GM21381 (cell line): Measurements from ENCODE around the gene DAZAP1.
A peak's percentile ranks its signal among the peaks of the same experiment; 100 is the strongest.
"Not testable (repeated sequence)": the region's sequence is repeated elsewhere in the genome, so short reads cannot be mapped to it uniquely, and the experiment has no call there.

Experiments used
- ATAC-seq: cut with Tn5 transposase; IDR thresholded peaks from one replicate; pipeline ENCODE4 v1.9.1; 2021; ENCODE audit warnings: mild to moderate bottlenecking, moderate library complexity; ENCODE audit not compliant: unreplicated experiment

DAZAP1 gene

DNA sequence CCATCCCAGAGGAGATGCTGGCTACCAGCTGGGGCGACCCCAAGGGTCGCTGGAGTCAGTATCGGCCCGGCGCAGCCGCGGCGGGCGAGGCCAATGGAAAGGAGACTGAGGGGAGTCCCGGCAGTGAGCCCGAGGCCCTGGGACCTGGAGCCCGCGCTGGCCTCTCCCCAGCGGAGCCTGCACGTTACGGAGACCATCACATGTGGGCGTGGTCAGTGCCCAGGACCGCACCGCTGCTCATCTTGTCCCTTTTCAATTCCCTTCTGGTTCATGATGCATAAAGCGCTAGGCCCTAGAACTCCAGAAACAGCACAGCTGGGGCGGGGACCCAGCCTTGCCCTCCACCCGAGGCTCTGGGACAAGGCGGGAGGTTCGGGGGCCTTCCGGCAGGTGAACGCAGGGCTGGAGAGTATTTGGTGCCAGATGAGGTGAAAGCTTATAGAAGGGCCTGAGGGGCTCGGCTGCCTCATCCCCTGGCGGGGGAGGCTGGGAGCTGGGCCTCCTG is 63.7 kb downstream of the DAZAP1 start:
- ATAC-seq: no peak

DNA sequence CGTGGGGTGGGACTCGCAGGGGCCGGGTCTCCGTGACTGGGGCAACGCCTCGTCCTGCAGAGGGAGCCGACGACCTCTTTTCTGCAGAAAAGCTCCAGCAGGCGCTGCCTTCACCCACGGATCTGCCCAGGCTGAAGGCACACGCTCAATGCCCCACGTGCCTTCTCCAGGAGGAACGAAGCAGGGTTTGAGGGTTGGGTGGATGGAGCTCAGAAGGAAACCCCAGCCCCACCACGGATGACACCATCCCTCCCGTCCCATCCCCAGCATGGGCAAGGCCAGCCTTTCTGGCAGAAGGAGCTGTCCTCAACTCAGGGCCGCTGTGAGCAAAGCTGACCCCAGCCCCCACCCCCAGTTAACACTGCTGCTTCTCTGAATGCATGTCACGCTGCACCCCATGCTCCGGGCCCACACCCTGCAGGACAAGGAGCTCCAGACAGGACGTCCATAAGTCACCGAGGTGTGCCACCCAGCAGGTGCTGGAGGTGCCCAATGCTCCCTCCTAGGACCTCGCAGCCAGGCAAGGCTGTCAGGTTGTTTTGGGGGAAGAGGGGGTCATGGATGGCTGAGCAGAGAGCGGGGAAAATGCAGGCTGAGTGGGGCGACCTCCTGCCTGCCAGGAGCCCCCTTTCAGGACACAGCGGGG is 64.3 kb downstream of the DAZAP1 start:
- no peak for ATAC-seq

DNA sequence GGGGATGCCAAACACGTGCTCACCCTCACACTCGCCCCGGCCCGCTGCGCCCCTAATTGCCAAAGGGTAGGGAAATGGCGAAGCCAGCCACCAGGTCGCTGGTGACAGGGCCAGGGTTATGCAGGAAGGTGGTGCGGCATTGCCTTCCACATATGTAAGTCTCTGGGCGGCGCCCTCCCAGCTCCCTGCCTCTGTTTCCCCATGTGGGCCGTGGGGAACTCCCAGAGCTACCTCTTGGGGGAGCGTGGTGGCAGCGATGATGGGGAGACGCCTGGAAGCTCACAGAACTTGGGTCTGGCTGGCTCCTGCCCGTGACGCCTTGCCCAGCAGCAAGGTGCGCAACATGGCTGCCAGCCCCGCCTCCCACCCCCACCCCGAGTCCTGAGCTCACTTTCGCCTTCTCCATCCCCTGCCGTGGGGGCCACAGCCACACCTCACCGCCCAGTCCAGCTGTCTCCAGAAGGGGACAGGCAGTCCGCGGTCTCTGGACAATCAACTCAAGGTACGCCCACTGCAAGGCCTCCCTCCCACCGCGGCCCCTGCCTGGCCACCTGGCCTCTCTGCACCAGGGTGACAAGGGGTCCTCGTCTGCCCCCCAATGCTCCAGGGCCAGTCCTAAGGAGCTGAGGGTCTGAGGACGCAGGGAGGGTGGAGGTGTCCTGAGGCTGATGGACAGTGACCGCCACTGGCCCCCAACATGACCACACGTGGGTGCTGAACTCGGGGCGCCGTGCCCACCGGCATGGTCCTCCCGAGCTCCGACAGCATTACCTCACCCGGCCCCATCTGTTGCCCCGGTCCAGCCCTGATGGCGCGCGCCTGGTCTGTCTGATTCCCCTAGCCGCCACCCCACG is 65.1 kb downstream of the DAZAP1 start:
- ATAC-seq: no peak

DNA sequence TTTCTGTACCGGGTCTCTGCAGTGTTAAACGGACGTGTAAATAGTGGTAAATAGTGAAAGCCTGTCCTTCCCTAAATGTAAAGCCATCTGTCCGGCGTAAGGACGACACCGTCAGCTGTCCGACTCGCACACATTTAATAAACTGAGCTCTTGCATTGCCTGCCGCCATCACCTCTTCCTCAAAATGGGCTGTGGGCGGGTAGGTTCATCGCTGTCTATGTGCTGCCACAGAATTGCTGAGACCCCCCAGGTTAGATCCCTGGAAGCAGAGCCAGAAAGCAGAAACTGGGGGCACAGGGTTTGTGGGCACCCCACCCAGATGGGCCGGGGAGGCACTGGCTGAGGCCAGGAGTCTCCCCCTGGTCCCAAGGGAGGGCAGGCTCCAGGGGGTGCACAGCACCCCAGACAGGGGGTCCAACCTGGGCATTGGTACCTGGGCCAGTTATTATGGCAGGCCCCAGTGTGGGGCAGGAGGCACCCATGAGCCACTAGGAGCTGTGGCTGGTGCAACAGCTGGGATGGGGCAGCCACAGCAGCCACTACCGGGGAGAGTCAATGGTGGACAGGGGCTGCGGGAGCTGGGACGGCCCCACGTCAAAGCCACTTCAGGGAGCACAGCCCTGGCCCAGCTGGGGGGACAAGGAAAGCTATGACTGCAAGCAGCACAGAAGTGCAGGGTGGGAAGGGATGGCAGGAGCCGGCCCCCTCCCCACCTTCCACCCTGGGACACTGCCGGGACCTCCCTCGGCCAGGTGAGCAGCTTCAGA is 65.9 kb downstream of the DAZAP1 start:
- ATAC-seq: no peak

DNA sequence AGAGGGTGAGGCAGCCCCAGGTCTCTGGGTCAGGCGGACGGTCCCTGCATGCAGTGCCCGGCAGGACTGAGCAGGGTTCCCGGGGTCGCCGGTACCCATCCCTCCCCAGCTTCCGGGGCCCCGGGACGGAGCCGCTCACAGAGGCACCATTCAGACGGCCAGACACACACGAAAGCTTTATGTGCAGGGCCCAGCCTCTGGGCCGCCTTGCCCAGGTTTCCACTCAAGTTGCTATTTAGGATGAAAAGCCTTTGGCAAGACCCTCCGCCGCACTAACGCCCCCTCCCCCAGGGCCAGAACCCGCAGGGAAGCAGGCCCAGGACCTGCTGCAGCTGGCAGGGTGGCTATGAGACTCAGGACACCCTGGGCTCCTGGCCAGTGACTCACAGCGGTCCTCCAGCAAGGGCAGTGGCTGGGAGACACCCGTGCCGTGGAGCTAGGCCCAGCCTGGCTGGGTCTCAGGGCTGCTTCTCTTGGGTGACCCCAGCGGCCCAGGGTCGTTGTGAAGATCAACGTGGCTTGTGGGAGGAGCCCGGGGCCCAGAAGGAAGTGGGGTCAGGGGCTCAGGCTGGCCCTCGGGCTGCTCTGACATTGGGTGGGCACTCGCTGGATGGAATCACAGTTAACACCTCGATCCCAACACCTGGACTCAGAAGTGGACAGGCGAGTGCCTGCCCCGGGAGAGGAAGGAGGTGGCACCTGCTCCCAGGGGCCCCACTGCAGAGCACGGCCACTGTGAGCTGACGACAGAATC is 66.8 kb downstream of the DAZAP1 start:
- ATAC-seq: no peak

DNA sequence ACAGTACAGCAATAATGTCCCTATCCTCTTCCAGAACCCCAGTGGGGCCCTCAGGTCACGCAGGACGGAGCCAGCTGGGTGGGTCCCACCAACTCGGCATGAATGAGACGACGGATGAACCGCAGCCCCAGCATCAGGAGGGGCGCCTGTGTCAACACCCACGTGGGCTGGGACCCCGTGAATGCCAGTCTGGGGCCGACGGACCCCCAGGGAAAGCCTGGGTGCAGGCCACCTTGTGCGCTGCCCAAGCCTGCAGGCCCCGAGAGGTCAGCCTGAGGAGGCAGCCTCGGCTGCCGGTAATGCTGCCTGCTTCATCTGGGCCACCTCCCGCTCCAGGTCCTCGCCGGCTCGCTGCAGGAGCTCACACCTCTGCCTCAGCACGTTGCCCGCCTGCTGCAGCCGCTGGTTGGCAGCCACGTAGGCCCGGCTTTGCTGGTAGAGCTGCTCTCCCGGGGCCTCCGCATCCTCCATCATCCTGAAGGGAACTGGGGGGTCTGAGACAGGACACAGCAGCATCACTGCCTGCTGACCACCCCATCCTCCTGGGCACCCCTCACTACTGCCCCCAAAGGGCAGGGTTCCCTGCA is 67.5 kb downstream of the DAZAP1 start:
- no peak for ATAC-seq

DNA sequence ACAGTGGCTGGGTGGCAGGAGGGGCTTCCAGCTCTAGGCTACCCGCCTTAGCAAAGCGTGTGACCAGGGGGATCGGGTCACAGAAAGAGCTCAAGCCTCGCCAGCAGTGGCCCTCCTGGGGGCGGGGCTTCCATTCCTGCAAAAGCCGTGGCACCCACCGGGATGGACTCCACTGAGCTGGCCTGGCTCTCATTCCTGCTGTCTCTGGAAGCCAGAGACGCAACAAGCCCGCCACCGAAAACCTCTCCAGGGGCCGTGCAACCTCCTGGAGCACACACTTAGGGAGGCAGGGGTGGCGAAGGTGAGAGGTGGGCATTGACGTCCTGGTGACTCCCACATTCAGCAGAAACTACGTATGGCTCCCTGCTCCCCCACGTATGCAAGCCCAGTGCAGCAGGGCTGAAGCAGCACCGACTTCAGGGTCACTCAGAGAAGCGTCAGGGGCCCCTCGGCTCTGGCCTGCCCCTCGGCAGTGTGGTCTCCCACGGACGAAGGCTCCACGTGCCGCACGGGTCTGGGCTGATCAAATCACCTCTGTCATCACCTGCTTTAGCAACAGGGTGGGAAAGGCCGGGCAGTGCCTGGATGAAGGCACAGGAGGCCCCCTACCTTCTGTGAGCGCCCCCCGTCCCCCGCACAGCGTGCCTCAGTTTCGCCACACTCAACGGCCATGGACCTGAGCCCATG is 68.5 kb downstream of the DAZAP1 start:
- no peak for ATAC-seq

DNA sequence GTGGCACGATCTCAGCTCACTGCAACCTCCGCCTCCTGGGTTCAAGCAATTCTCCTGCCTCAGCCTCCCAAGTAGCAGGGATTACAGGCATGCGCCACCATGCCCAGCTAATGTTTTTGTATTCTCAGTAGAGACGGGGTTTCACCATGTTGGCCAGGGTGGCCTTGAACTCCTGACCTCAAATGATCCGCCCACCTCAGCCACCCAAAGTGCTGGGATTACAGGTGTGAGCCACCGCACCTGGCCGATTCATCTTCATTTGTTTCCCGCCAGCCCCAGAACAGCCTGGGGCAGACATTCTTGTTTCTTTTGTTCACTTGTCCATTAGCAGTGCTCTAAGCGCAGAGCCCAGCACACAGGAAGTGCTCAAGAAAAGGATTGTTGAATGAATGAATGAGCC is 69.7 kb downstream of the DAZAP1 start:
- not testable (repeated sequence) for ATAC-seq

DNA sequence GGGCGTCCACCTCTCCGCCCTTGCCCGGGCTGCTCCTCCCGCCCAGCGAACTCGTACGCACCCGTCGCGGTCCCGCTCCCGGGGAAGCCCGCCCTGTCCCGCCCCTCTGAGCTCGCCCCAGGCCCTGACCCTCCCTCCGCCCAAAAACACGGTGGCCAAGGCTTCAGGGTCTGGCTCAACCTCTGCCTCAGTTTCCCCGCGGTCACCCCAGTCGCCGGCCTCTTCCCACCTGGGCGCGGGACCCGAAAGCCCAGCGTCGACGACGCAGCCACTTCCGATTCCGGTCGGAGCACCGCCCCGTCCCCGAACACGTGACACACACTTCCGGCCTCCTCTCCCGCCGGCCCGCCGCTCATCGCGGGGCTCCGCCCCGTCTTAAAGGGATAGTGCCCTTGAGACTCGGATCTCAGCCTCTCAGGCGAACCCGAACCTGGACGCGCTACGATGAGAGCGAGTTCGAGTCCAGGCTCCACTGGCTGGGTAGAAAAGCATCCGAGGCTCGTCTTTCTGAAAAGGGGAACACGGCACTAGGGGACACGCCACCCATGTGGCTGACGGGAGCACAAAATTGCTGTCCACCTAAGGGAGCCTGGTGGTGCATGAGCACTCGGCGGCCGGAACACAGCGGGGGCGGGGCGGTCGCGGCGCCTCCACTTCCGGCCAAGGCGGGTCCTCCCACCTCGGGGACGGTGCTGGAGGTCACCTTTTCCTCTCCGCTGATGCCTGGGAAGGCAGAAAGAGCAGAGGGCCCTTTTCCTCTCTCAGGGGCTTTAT is 71.7 kb downstream of the DAZAP1 start, which contains the start of gene C19orf25:
Gene C19orf25, minus strand, starts transcription at position 282 of the 774 bp plus-strand sequence. CDS start 312 bp downstream, outside the sequence.
- peak; percentile 81 for ATAC-seq

DNA sequence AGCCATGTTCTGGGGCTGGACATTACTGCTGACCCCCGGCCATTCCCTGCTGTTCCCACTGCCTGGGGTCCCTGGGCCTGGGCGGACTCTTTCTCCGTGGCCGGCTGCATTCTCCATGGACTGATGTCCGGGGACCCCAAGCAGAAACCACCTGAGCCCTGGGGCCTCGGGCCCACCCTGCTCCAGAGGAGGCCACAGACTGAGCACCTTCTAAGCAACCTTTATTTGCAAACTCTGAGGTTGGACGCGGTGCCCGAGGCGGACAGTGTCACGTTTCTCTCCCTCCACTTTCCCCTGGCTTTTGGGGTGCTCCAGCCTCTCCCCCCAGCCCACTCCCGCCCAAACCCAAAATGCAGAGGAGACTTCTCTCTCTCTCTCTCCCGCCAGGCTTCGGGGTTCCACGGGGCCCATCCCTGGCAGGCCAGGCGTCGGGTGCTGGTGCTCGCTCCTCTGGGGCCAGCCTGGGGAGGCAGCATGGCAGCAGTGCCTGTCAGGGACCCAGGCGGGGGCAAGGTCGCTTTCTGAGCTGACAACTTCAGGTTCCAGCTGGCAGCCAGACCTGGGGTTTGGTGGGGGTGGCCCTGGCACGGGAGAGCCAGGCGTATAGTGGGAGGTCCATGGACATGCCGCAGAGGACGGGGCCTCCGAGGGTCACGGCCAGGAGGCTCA is 74.0 kb downstream of the DAZAP1 start:
- ATAC-seq: no peak

DNA sequence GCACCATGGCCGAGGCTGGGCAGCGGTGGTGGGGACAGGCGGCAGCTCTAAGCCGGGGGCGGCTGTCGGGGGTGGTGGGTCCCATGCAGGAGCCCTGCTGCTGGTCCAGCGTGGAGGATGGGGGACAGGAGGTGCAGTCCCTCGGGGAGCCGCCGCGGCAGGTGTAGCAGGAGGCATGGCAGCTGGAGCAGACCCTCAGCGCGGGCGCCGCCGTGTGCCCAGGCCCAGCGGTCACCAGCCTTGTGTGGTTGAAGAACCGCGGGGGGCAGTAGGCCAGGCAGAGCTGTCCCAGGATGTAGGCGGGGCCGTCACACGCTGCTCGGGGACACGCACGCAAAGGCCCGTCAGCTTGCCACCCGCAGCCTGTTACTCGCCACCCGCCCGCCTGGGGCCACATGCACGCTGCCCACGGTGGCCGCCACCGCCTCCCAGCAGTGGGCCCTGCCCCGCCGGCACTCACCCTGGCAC is 74.5 kb downstream of the DAZAP1 start:
- ATAC-seq: no peak

DNA sequence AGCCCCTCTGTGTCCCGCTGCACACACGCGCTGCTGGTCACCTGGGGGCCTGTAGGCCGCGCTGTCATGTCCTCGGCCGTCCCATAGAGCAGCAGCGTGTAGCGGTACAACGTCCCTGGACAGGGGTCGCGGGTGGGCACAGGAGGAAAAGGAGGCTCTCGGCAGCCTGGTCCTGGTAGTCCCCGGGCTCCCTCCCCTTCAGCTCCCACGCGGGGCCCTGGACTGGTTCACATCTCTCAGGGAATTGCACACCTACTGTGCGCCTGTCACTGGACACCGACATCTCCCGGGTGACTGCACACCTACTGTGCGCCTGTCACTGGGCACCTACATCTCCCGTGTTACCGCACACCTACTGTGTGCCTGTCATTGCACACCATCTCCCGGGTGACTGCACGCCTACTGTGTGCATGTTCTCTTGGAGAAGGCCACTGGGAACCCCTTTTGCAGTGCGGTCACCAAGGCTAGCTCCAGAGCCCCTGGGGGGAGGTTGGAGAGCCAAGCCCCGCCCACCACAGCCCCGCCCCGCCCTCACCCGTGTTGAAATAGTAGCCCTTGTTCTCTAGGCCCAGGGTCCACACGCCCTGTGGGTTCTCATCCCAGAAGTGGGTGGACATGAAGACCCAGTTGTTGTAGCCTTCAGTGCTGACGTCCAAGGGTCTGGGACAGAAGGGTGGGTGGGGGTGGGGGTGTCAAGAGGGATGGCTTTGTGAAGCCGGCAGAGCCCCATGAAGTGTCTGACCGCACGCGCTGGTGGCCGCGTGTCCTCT is 75.2 kb downstream of the DAZAP1 start:
- no peak for ATAC-seq

DNA sequence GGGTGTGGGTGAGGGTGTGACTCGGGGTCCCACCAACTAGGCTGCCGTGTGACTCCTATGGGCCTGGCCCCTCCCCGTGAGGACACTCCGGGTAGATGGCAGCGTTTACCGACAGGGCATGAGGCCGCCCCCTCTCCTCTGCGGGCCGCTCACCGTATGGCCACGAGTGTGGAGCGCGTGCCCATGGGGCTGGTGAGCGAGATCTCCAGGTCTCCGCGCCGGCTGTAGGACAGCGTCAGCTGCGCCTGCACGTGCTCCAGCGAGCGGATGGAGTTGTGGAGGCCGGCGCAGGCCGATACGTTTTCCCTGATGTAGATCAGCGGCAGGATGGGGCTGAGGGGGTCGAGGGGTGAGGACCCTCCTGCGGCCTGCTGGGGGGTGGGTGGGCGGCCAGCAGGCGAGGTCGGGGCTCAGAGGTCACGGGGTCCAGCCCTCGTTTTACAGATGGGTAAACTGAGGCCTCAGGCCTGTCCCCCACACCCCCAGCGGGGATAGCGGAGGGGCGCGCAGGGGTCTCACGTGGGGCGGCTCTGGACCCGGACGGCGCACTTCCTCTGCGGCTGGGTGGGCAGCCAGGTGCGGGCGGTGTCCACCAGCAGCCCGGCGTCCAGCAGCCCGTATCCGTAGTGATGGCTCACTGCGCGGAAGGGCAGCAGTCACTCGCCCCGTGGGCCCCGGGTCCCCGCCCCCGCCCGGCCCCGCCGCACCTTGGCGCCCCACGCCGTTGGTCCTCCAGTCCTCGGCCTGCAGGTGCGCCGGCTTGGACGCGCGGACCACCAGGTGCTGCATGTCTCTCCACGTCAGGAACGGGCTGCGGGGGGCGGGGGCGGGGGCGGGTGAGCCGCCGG is 76.0 kb downstream of the DAZAP1 start:
- ATAC-seq: no peak

DNA sequence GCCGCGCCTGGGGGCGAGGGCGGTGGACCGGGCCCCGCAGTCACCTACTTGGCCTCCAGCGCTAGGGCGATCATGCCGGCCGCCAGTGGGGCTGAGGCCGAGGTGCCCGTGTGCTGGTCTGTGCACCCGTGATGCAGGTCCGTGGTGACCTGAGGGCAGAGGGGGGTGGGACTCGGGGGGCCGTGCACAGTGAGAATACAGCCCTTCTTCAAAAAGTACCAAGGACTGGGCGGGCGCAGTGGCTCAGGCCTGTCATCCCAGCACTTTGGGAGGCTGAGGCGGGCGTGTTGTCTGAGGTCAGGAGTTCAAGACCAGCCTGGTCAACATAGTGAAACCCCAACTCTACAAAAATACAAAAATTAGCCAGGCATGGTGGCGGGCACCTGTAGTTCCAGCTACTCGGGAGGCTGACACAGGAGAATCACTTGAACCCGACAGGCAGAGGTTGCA is 76.6 kb downstream of the DAZAP1 start:
- ATAC-seq: no peak
